Endothelial cell of umbilical vein (primary cell): Measurements from ENCODE around the gene RIPOR1. TPM values are rescaled to one million over a fixed set of nuclear protein-coding genes. Genes with fewer than 3 reads are reported as not detected.

Experiments used
- BruUV-seq: library from RNA; stranded (reverse); fragments of 400-500 nt; replicated peaks from 2 replicates; lab custom pipeline; 2021; lab: Mats Ljungman, UMichigan
- CTCF ChIA-PET: fragments of 300-600, 350-600 bp; sonication (Branson Sonifier 250); formaldehyde crosslinking; loops from one replicate; lab custom pipeline; 2021; ENCODE audit warnings: antibody characterized with exemption, inconsistent platforms; lab: Charles Lee
- POLR2A ChIA-PET: fragments of 300-600, 350-600 bp; sonication (Branson Sonifier 250); formaldehyde crosslinking; loops from one replicate; lab custom pipeline; 2021; ENCODE audit warnings: antibody characterized with exemption, inconsistent platforms; lab: Charles Lee
- DNase-seq: peaks from one replicate; pipeline ENCODE4 v3.0.0-alpha.2; 2011; ENCODE audit warnings: low read depth, low spot score
- FAIRE-seq: peaks from 2 replicates; lab custom pipeline; 2011; peaks lifted over from hg19 to GRCh38; lab: Jason Lieb, UNC
- H2AFZ ChIP-seq: 2 replicates; pipeline ENCODE4 v1.6.0; 2012; ENCODE audit warnings: low read depth, low read length, control low read depth, inconsistent platforms
- H3K27ac ChIP-seq: 2 replicates; pipeline ENCODE4 v1.5.1; 2011; ENCODE audit warnings: low read depth, mild to moderate bottlenecking, control low read depth, low read length, moderate library complexity; ENCODE audit not compliant: insufficient read depth
- H3K27me3 ChIP-seq, 2 experiments: 2 replicates each; pipeline versions ENCODE4 v1.6.0 to v1.6.1; 2011; ENCODE audit warnings: low read length in 2 of 2, mixed read lengths in 1 of 2; ENCODE audit not compliant: control insufficient read depth in 2 of 2, insufficient read depth in 2 of 2
- H3K36me3 ChIP-seq, 2 experiments: 2 replicates in 1 of 2; 3 replicates in 1 of 2; pipeline ENCODE4 v1.5.1; 2011; ENCODE audit warnings: low read length in 2 of 2, mild to moderate bottlenecking in 1 of 2, moderate library complexity in 1 of 2; ENCODE audit not compliant: control insufficient read depth in 2 of 2, insufficient read depth in 2 of 2; ENCODE audit errors: extremely low read depth in 1 of 2
- H3K4me1 ChIP-seq: 3 replicates; pipeline ENCODE4 v1.5.1; 2011; ENCODE audit warnings: mild to moderate bottlenecking, low read length; ENCODE audit not compliant: control insufficient read depth, insufficient read depth; ENCODE audit errors: extremely low read depth
- H3K4me2 ChIP-seq: 2 replicates; pipeline ENCODE4 v1.6.1; 2011; ENCODE audit warnings: low read length, control low read depth, mixed read lengths; ENCODE audit not compliant: insufficient read depth
- H3K4me3 ChIP-seq, 3 experiments: fragments of 200-600 bp in 1 of 3; sonication (generic), shearing (Covaris generic) in 1 of 3; replicated peaks in 1 of 3; 2 replicates each; pipeline ENCODE4 v1.5.1; 2011 to 2016; ENCODE audit warnings: control low read depth in 3 of 3, low read length in 3 of 3, mild to moderate bottlenecking in 2 of 3, inconsistent platforms in 1 of 3, low read depth in 1 of 3, moderate library complexity in 1 of 3; ENCODE audit not compliant: insufficient read depth in 1 of 3
- H3K79me2 ChIP-seq: 2 replicates; pipeline ENCODE4 v1.6.0; 2012; ENCODE audit warnings: low read length, inconsistent platforms; ENCODE audit not compliant: control insufficient read depth, insufficient read depth
- H3K9ac ChIP-seq: replicated peaks from 2 replicates; pipeline ENCODE3; 2011; ENCODE audit warnings: low read length, control low read depth; ENCODE audit not compliant: insufficient read depth; ENCODE audit errors: extremely low read depth
- H3K9me1 ChIP-seq: replicated peaks from 3 replicates; pipeline ENCODE4 v1.6.0; 2011; ENCODE audit warnings: mild to moderate bottlenecking, low read length; ENCODE audit not compliant: control insufficient read depth, insufficient read depth; ENCODE audit errors: extremely low read depth
- H3K9me3 ChIP-seq: replicated peaks from 2 replicates; pipeline ENCODE4 v1.5.1; 2012; ENCODE audit warnings: low read length, inconsistent platforms; ENCODE audit not compliant: control insufficient read depth, insufficient read depth
- H4K20me1 ChIP-seq: replicated peaks from 2 replicates; pipeline ENCODE3; 2011; ENCODE audit warnings: mild to moderate bottlenecking, low read length; ENCODE audit not compliant: control insufficient read depth, insufficient read depth; ENCODE audit errors: extremely low read depth
- EZH2 ChIP-seq: IDR thresholded peaks from 2 replicates; pipeline ENCODE4 v1.6.1; 2012; ENCODE audit warnings: borderline replicate concordance, low read depth, mild to moderate bottlenecking, moderate library complexity, low read length, inconsistent platforms; ENCODE audit not compliant: severe bottlenecking
- FOS ChIP-seq: IDR thresholded peaks from 2 replicates; pipeline ENCODE4 v1.6.1; 2011; ENCODE audit warnings: mild to moderate bottlenecking, low read length, moderate library complexity, borderline replicate concordance; ENCODE audit not compliant: insufficient read depth
- GATA2 ChIP-seq: IDR thresholded peaks from 2 replicates; pipeline ENCODE4 v1.7.0; 2011; ENCODE audit warnings: low read depth, mild to moderate bottlenecking, moderate library complexity, mixed read lengths, low read length; ENCODE audit not compliant: insufficient read length, insufficient read depth
- JUN ChIP-seq: IDR thresholded peaks from 2 replicates; pipeline ENCODE4 v1.6.1; 2011; ENCODE audit warnings: borderline replicate concordance, low read depth; ENCODE audit not compliant: insufficient read length, insufficient read depth
- MYC ChIP-seq: IDR thresholded peaks from one replicate; pipeline ENCODE4 v1.6.1; 2011; ENCODE audit warnings: mild to moderate bottlenecking, low read depth, low read length
- POLR2A ChIP-seq: IDR thresholded peaks from 2 replicates; pipeline ENCODE4 v1.6.1; 2012; ENCODE audit warnings: low read depth, mild to moderate bottlenecking, control low read depth, low read length
- POLR2AphosphoS5 ChIP-seq: IDR thresholded peaks from 2 replicates; pipeline ENCODE4 v1.6.1; 2012; ENCODE audit warnings: low read depth, mild to moderate bottlenecking, control low read depth, low read length, moderate library complexity; ENCODE audit not compliant: insufficient read depth
- dilution Hi-C: fragments of 300-500 bp; cut with MboI; formaldehyde crosslinking; loops from one replicate; pipeline ENCODE4 v1.15.0; 2019; ENCODE audit warnings: low sequenced_read_pairs; ENCODE audit not compliant: extremely low pct_ligation_motif_present
- intact Hi-C: fragments of 100-400 bp; cut with micrococcal nuclease; formaldehyde crosslinking; loops from one replicate; pipeline ENCODE4 v1.10.0; 2022
- polyA plus RNA-seq, 4 experiments: library from polyadenylated mRNA; depleted of rRNA in 3 of 4; stranded (reverse) in 3 of 4; unstranded in 1 of 4; fragments of >200 nt; gene quantifications; 2 replicates each; pipeline versions ENCODE4 v1.2.1 to v1.2.3, GENCODE V29; 2011 to 2012; ENCODE audit warnings: missing spikeins in 1 of 4
- total RNA-seq: library from RNA; stranded (reverse); gene quantifications from 2 replicates; pipeline ENCODE4 v1.2.3, GENCODE V29; 2021
- TF ChIP-seq, protein P1 (sequence below), 2 donors: IDR thresholded peaks; 1 replicate in 1 of 2; 2 replicates in 1 of 2; pipeline ENCODE4 v1.5.1; 2011; ENCODE audit warnings: low read length in 2 of 2, mild to moderate bottlenecking in 2 of 2, moderate library complexity in 2 of 2, control low read depth in 1 of 2, inconsistent platforms in 1 of 2, low read depth in 1 of 2; ENCODE audit not compliant: insufficient read depth in 1 of 2; ENCODE audit errors: extremely low read depth in 1 of 2
- TF ChIP-seq, protein P2 (sequence below): IDR thresholded peaks from 2 replicates; pipeline ENCODE4 v1.6.1; 2011; ENCODE audit not compliant: insufficient read depth, insufficient read length

Gene RIPOR1
- total and polyA plus RNA-seq, 2 donors (not counting 3 experiments of a cell fraction or from before 2014, with no cell fraction given) = 45.3 to 144 TPM

DNA sequence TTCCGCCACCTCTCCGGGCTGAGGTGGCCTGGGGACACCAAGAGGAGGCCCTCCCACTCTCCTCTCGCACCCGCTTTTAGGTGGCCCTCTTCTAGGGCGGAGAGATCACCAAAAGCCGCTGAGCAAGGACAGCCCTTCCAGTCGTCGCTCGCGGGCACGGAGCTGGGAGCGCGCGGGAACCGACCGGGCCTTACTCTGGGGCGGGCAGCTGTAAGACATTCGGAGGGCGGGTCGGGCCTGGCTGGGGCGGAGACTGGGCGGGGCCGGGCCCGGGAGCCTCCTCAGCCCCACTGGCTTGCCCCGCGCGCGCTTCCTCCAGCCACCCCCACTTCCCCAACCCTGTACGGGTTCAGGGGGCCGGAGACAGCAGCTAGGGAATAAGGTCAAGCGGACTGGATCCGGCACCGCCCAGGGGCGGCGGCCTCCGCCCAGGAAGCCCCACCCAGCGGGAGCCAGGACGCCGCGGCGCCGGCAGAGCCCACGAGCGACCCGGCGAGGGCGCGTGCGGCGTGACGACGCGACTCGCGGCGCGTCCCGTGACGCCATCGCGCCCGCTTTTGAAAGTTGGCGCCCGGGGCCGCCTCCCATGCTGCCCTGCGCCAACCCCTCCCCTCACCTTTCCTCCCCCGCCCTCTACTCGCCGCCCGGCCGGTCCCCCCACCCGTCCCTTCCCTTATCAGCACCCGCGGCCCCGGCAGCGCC, 33.3 kb downstream of the RIPOR1 start:
- BruUV-seq = no TSS peak
- H3K9ac ChIP-seq = peak overlapping the region; percentile 93
- CTCF ChIA-PET = interaction anchor here (0.7 to 9.9 kb wide), 20 partner anchors 9 to 111 kb away, joined by 3 to 177 read pairs (median 5); partner anchors contain the start of genes ACD, C16orf86, CARMIL2 and ENKD1
- dilution Hi-C loops (no loop called here), intact Hi-C loops (loop anchor here (1.0 to 5.0 kb wide), 8 partner anchors 15 to 280 kb away; partner anchors contain the start of genes ACD, PARD6A and THAP11)
- peak overlapping the region; percentile 37 for H3K4me2 ChIP-seq
- H3K4me3 ChIP-seq = peak overlapping the region; percentile 17 to 70 (median 64)
- FAIRE-seq = peak; percentile 88
- peak; percentile 96 for DNase-seq
- no peaks in the 10 kb centered on the region for H4K20me1 ChIP-seq
- no peaks in the 10 kb centered on the region for H3K9me1 ChIP-seq
- H3K27ac ChIP-seq = peak overlapping the region; percentile 84
- H2AFZ ChIP-seq = peak overlapping the region; percentile 63
- no peaks in the 10 kb centered on the region for H3K27me3 ChIP-seq
- H3K79me2 ChIP-seq = peaks cover 39% of the 10 kb centered on the region
- no peaks in the 10 kb centered on the region for H3K36me3 ChIP-seq
- no peak for TF ChIP-seq GATA2
- TF ChIP-seq FOS = no peak
- TF ChIP-seq, protein P1, sequence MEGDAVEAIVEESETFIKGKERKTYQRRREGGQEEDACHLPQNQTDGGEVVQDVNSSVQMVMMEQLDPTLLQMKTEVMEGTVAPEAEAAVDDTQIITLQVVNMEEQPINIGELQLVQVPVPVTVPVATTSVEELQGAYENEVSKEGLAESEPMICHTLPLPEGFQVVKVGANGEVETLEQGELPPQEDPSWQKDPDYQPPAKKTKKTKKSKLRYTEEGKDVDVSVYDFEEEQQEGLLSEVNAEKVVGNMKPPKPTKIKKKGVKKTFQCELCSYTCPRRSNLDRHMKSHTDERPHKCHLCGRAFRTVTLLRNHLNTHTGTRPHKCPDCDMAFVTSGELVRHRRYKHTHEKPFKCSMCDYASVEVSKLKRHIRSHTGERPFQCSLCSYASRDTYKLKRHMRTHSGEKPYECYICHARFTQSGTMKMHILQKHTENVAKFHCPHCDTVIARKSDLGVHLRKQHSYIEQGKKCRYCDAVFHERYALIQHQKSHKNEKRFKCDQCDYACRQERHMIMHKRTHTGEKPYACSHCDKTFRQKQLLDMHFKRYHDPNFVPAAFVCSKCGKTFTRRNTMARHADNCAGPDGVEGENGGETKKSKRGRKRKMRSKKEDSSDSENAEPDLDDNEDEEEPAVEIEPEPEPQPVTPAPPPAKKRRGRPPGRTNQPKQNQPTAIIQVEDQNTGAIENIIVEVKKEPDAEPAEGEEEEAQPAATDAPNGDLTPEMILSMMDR (IDR thresholded peaks at IDR 0.05; ENCODE audit: extremely low read depth in 1 of 2, insufficient read depth in 1 of 2, low read depth in 1 of 2, low read length in 2 of 2) = no peak
- peak; percentile 81 for TF ChIP-seq POLR2A
- TF ChIP-seq POLR2AphosphoS5 = peak; percentile 95
- TF ChIP-seq, protein P2, sequence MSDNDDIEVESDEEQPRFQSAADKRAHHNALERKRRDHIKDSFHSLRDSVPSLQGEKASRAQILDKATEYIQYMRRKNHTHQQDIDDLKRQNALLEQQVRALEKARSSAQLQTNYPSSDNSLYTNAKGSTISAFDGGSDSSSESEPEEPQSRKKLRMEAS = peak; percentile 9
- no peak for TF ChIP-seq MYC
- TF ChIP-seq JUN = no peak
- no peak for TF ChIP-seq EZH2
- POLR2A ChIA-PET = interaction anchor here (0.6 to 3.0 kb wide), 5 partner anchors 10 to 396 kb away, joined by 3 to 24 read pairs (median 4); no protein-coding TSS in a partner anchor
- peaks cover 18% of the 10 kb centered on the region for H3K4me1 ChIP-seq
- no peaks in the 10 kb centered on the region for H3K9me3 ChIP-seq
